Ammon's horn (tissue), 1 donor: ENCODE data around the gene JOSD2.
"Not testable (repeated sequence)": the region's sequence is repeated elsewhere in the genome, so short reads cannot be mapped to it uniquely, and the experiment has no call there.

Source experiments
- DNase-seq: peaks from one replicate; pipeline ENCODE4 v3.0.0-alpha.2; 2016; ENCODE audit warnings: low spot score

JOSD2 gene

DNA sequence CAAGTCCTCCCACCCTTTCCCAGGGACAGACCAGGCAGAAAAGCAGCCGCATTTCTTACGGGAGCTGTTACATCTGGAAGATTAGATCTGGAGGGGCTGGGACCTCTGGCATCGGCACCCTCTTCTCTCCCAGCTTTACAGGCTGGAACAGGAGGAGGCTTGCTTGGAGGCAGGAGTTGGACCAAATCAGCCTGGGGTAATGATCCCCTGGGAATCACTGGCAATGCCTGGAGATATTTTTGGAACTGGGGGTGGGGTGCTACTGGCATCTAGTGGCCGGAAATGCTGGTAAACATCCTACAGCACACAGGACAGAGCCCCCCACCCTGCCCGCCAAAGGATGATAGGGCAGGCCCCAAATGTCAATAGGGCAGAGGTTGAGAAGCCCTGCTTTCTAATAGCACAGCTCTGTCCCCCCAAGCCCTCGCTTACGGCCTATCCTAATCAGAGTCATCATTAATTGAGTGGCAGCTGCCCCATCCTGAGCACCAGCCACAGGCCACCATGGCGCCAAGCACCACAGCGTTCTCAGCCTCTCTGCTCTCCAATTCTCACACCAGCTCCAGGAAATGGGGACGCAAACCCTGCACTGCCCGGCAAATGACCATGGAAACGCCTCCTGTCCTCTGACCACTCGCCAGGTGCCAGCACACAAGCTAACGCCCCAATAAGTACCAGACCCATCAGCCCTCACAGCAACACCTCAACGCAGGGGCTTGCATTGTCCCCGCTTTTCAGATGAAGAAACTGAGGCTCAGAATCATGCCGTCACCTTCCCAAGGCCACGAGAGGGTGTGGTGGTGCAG, 36.6 kb upstream of the JOSD2 start:
- DNase-seq, result no peak

- DNase-seq, result no peak
These were observed 35.7 kb upstream of the JOSD2 start for GRCh38 chr19:50546527-50547221.

DNA sequence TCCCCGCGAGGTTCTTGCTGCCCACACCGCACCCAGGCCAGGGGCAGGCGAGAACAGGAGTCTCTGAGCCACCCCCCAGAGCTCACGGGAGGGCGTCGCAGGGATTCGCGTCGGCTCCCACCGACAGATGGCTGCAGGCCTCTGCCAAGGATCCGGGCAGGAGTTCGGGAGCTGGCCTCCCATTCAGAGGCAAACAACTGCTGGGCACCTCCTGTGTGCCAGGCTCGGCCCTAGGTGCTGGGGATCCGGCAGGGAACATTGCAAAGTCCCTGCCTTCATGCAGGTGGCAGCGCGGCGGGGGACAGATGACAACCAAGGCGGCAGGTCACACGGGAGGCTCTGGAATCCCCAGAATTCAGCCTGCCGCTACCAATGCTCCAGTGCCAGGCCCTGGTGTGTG, 32.0 kb upstream of the JOSD2 start:
- DNase-seq, result no peak

DNA sequence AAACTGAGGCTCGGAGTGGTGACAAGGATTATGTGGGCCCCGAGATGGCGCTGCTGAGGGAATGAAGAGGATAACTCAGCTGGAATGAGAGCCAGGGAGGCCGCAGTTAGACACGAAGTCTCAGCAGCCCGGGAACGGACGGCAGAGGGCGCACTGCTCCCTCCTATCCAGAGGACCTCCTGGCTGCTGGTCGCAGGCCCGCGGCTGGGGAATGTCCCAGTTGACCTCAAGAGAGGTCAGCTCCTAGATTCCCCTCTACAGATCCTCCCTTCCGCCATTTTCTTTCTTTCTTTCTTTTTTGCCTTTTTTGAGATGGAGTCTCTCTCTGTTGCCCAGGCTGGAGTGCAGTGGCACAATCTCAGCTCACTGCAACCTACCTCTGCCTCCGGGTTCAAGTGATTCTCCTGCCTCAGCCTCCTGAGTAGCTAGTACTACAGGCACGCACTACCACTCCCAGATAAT, 26.8 kb upstream of the JOSD2 start:
- DNase-seq, result peak; percentile 94

GRCh38 chr19:50537306-50537685, 26.3 kb upstream of the JOSD2 start:
- DNase-seq, result no peak

GRCh38 chr19:50536662-50537305, 25.8 kb upstream of the JOSD2 start:
- DNase-seq, result no peak

GRCh38 chr19:50535672-50536187, 24.7 kb upstream of the JOSD2 start:
- no peak for DNase-seq

GRCh38 chr19:50534478-50534877, 23.5 kb upstream of the JOSD2 start:
- DNase-seq, result no peak

DNA sequence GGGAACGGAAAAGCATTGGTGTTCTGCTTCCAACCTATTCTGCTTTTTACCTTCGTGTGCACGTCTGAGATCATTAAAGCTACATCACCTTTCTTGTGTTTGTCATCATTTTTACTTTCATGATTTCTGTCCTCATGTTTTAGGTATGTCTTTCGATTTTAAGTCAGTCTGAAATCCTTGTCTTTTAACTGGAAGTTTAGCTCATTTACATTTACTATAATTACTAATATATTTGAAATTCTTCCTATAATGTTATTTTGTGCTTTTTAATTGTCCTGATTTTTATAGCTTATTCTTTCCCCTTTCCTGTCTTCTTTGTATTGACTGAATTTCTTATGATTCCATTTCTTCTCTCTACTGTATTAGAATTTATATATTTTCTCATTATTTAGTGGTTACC, 22.0 kb upstream of the JOSD2 start:
- no peak for DNase-seq

GRCh38 chr19:50531171-50531612, 20.2 kb upstream of the JOSD2 start:
- DNase-seq, result peak; percentile 47

- not testable (repeated sequence) for DNase-seq
These were observed 17.1 kb upstream of the JOSD2 start for GRCh38 chr19:50528052-50528451.

DNA sequence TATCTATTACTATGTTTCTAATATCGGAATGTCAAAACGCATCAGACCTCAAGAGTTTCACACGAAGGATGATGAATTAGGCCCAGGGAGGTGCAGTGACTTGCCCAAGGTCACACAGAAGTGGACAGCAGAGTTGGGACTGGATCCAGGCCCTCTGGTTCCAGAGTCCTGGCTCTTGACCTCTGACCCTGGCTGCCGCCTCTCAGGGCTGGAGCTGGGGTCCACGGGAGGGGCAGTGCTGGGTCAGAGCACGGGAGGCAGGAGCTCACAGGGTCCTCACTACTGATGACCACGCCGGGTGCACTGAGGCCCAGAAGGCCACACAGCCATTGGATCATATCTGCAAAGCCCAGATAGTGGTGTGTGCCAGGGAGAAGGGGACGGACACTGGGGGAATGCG, 11.9 kb upstream of the JOSD2 start:
- no peak for DNase-seq

- no peak for DNase-seq
These were observed 10.0 kb upstream of the JOSD2 start for GRCh38 chr19:50520822-50521465.

GRCh38 chr19:50519006-50519575, 8.1 kb upstream of the JOSD2 start:
- no peak for DNase-seq

DNA sequence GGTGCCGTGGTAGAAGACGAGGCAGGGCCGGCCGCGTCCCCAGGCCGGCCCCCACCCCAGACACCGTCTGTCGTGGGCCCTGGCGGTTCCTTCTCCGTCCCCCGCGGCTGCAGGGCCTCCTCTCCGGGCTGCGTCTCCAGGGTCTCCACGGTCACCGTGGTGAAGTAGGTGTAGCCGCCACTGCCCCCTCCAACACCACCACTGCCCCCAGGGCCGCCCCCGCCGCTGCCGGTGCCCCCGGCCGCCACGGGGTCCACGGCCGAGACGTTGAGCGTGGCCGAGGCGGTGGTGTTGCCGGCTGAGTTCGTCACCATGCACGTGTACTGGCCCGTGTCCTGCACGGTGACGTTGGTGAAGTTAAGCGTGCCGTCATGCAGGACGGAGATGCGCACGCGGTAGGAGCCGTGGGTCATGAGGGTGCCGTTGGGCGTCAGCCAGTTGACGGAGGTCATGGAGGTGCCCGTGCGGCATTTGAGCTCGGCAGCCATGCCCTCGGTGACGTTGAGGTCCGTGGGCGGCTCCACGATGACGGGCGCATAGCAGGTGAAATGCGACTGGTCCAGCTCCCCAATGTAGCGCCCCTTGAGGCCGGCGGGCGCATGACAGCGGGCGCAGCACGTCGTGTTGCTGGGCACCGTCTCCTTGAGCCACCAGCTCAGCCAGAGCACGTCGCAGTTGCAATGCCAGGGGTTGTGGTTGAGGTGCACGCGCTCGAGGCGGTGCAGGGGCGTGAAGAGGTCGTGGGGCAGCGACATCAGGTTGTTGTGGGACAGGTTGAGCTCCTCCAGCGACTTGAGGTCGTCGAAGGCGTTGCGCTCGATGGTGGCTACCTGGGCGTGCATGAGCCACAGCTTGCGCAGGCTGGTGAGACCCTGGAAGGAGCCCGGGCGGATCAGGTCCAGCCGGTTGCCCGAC, 7.4 kb upstream of the JOSD2 start:
- no peak for DNase-seq

DNA sequence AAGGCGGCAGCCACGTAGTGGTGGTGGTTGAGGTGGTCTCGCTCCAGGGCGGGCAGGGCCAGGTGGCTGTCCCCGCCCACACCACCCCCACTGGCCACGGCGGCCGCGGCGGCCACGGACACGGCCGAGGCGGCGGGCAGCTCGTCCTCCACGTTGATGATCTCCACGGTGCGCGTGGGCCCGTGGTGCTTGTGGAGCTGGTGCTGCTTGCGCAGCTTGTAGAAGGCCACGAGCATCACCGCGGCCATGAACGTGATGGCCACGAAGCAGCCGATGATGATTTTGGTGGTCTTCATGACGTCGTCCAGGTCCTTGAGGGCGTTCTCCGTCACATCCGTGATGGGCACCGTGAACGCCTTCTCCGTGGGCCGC, 6.7 kb upstream of the JOSD2 start:
- DNase-seq, result no peak

DNA sequence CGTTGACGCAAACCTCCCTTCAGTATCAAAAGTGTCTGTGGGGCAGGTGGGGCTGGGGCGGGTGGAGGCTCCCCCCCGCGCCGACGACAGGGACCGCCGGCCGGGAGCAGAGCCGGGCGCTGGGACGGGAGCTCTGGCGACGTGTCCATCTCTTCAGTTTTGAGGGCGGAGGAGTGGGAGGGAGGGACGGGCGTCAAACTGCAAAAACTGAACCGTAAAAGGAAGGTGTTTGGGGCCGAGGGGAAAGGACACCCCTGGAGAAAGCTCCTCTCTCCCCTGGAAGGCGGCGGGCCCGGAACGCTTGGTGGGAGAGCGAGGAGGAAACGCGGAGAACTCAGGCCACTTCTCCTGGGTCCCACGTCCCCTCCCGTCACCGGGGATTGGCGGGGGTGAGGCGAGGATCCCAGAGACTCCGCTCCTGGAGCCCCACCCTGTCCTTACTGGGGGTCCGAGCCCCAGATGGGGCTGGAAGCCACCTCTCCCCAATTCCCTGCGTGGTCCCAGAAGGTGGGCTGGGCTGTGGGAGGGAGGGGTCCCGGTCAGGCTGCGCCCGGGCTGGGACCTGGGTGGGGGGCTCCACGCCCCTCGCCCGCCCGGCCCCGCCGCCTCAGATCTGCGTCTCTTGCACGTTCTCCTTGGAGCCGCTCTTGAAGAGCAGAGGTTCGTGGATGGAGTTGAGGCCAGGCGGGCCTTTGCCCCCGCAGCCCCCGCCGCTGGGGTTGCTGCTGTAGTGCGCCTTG, 6.1 kb upstream of the JOSD2 start:
- DNase-seq, result no peak

GRCh38 chr19:50516456-50516855, 5.5 kb upstream of the JOSD2 start:
- DNase-seq, result no peak

- no peak for DNase-seq
These were observed 4.2 kb upstream of the JOSD2 start for GRCh38 chr19:50515168-50515561.
